Measurements from ENCODE around the gene FREM3. TPM values are rescaled to one million over a fixed set of nuclear protein-coding genes. Genes with fewer than 3 reads are reported as not detected.

Gene FREM3
- total RNA-seq, 1 donor from 2014 or later, result not detected

GRCh38 chr4:143712155-143712550 is 11.7 kb upstream of the FREM3 start:
- FAIRE-seq (no peak), DNase-seq (ENCODE audit: low read depth) (no peak)
- H3K27me3 ChIP-seq (ENCODE audit: control insufficient read depth, insufficient read depth, low read length), result no peaks in the 10 kb centered on the region
- TF ChIP-seq CTCF (IDR thresholded peaks at IDR 0.05; ENCODE audit: insufficient read depth, low read length, severe bottlenecking), result no peak
- no peak overlapping the region for H3K4me3 ChIP-seq (ENCODE audit: low read depth, low read length)
- no peaks in the 10 kb centered on the region for H3K36me3 ChIP-seq (ENCODE audit: control insufficient read depth, insufficient read depth, low read length)

GRCh38 chr4:143711543-143712154 is 11.2 kb upstream of the FREM3 start:
- TF ChIP-seq CTCF (IDR thresholded peaks at IDR 0.05; ENCODE audit: insufficient read depth, low read length, severe bottlenecking), result no peak
- FAIRE-seq, result no peak

GRCh38 chr4:143701365-143701764 is 890 bp upstream of the FREM3 start:
- no peak overlapping the region for H3K4me3 ChIP-seq (ENCODE audit: low read depth, low read length)

More at GRCh38 chr4:143711543-143712154, 11.2 kb upstream of the FREM3 start:
- Histone ChIP-seq H3K4me3 (ENCODE audit: low read depth, low read length) (no peak overlapping the region), H3K27me3 (ENCODE audit: control insufficient read depth, insufficient read depth, low read length) (no peaks in the 10 kb centered on the region), H3K36me3 (ENCODE audit: control insufficient read depth, insufficient read depth, low read length) (no peaks in the 10 kb centered on the region)
- DNase-seq (ENCODE audit: low read depth), result no peak

GRCh38 chr4:143700046-143700415 is 444 bp downstream of the FREM3 start:
- FAIRE-seq, result no peak

More at GRCh38 chr4:143701365-143701764, 890 bp upstream of the FREM3 start:
- no peaks in the 10 kb centered on the region for H3K36me3 ChIP-seq (ENCODE audit: control insufficient read depth, insufficient read depth, low read length)
- no peak for TF ChIP-seq CTCF (IDR thresholded peaks at IDR 0.05; ENCODE audit: insufficient read depth, low read length, severe bottlenecking)
- peaks cover 14% of the 10 kb centered on the region for H3K27me3 ChIP-seq (ENCODE audit: control insufficient read depth, insufficient read depth, low read length)
- no peak for DNase-seq (ENCODE audit: low read depth)
- no peak for FAIRE-seq

GRCh38 chr4:143699331-143700045 is 987 bp downstream of the FREM3 start:
- FAIRE-seq, result no peak
- peaks cover 14% of the 10 kb centered on the region for H3K27me3 ChIP-seq (ENCODE audit: control insufficient read depth, insufficient read depth, low read length)

More at GRCh38 chr4:143700046-143700415, 444 bp downstream of the FREM3 start:
- Histone ChIP-seq H3K4me3 (ENCODE audit: low read depth, low read length) (no peak overlapping the region), H3K36me3 (ENCODE audit: control insufficient read depth, insufficient read depth, low read length) (no peaks in the 10 kb centered on the region), H3K27me3 (ENCODE audit: control insufficient read depth, insufficient read depth, low read length) (peaks cover 14% of the 10 kb centered on the region)
- no peak for TF ChIP-seq CTCF (IDR thresholded peaks at IDR 0.05; ENCODE audit: insufficient read depth, low read length, severe bottlenecking)
- DNase-seq (ENCODE audit: low read depth), result no peak

More at GRCh38 chr4:143699331-143700045, 987 bp downstream of the FREM3 start:
- TF ChIP-seq CTCF (IDR thresholded peaks at IDR 0.05; ENCODE audit: insufficient read depth, low read length, severe bottlenecking), result no peak
- no peaks in the 10 kb centered on the region for H3K36me3 ChIP-seq (ENCODE audit: control insufficient read depth, insufficient read depth, low read length)
- no peak for DNase-seq (ENCODE audit: low read depth)
- no peak overlapping the region for H3K4me3 ChIP-seq (ENCODE audit: low read depth, low read length)

Measured in bronchial epithelial cell (primary cell).